H1 (cell line): ENCODE measurements around the gene ZBTB7B. TPM values are rescaled to one million over a fixed set of nuclear protein-coding genes. Genes with fewer than 3 reads are reported as not detected.

Experiments used
- CTCF ChIA-PET: fragments of 300-600 bp; sonication (Branson Sonifier 250); formaldehyde crosslinking; loops from one replicate; lab custom pipeline; 2021; ENCODE audit not compliant: partially characterized antibody; lab: Charles Lee
- POLR2A ChIA-PET: fragments of 300-600 bp; sonication (Branson Sonifier 250); formaldehyde crosslinking; loops from one replicate; lab custom pipeline; 2021; ENCODE audit warnings: inconsistent platforms; ENCODE audit not compliant: partially characterized antibody; lab: Charles Lee
- DNase-seq, 2 experiments: peaks; one replicate each; pipeline versions ENCODE4 v3.0.0 to v3.0.0-alpha.2; 2010 to 2022; ENCODE audit warnings: low spot score in 2 of 2, low read depth in 1 of 2, mixed read lengths in 1 of 2
- FAIRE-seq: peaks from 2 replicates; lab custom pipeline; 2011; peaks lifted over from hg19 to GRCh38; lab: Jason Lieb, UNC
- H2AFZ ChIP-seq: 2 replicates; pipeline ENCODE4 v1.8.1; 2012; ENCODE audit warnings: low read length, inconsistent platforms
- H2AK5ac ChIP-seq: 2 replicates; pipeline ENCODE4 v1.6.1; 2013; ENCODE audit warnings: low read depth, low read length
- H2BK120ac ChIP-seq: replicated peaks from 2 replicates; pipeline ENCODE3; 2013; ENCODE audit warnings: low read depth, low read length, inconsistent platforms
- H2BK12ac ChIP-seq: 2 replicates; pipeline ENCODE4 v1.6.1; 2013; ENCODE audit warnings: low read depth, low read length
- H2BK15ac ChIP-seq: 2 replicates; pipeline ENCODE4 v1.6.1; 2013; ENCODE audit warnings: low read length
- H2BK20ac ChIP-seq: 2 replicates; pipeline ENCODE4 v1.6.1; 2013; ENCODE audit warnings: low read length
- H2BK5ac ChIP-seq: 2 replicates; pipeline ENCODE4 v1.6.1; 2013; ENCODE audit warnings: low read depth, low read length
- H3K14ac ChIP-seq: 2 replicates; pipeline ENCODE4 v1.6.1; 2013; ENCODE audit warnings: inconsistent platforms; ENCODE audit not compliant: insufficient read length
- H3K18ac ChIP-seq: 2 replicates; pipeline ENCODE4 v1.6.1; 2013; ENCODE audit warnings: low read length; ENCODE audit errors: extremely low read depth
- H3K23ac ChIP-seq: 2 replicates; pipeline ENCODE4 v1.6.1; 2013; ENCODE audit warnings: inconsistent platforms; ENCODE audit not compliant: insufficient read length
- H3K23me2 ChIP-seq: 2 replicates; pipeline ENCODE4 v1.6.1; 2013; ENCODE audit warnings: low read depth, low read length
- H3K27ac ChIP-seq: 2 replicates; pipeline ENCODE4 v1.6.1; 2011; ENCODE audit warnings: low read depth, low read length, inconsistent platforms
- H3K27me3 ChIP-seq, 4 experiments: replicated peaks in 1 of 4; 1 replicate in 1 of 4; 2 replicates in 3 of 4; pipeline versions ENCODE4 v1.6.1 to v1.8.1; 2011 to 2013; ENCODE audit warnings: low read length in 3 of 4, mild to moderate bottlenecking in 3 of 4, inconsistent platforms in 2 of 4, mixed read lengths in 2 of 4, moderate library complexity in 1 of 4; ENCODE audit not compliant: control insufficient read depth in 3 of 4, insufficient read depth in 3 of 4; ENCODE audit errors: extremely low read depth in 1 of 4
- H3K36me3 ChIP-seq, 4 experiments: 2 replicates each; pipeline versions ENCODE4 v1.6.1 to v1.8.1; 2011 to 2013; ENCODE audit warnings: mild to moderate bottlenecking in 4 of 4, low read length in 3 of 4, moderate library complexity in 2 of 4, control low read depth in 1 of 4, inconsistent platforms in 1 of 4; ENCODE audit not compliant: insufficient read depth in 4 of 4, control insufficient read depth in 2 of 4
- H3K4ac ChIP-seq: replicated peaks from 2 replicates; pipeline ENCODE3; 2013; ENCODE audit warnings: low read length, low read depth, mixed read lengths, inconsistent platforms; ENCODE audit not compliant: insufficient read length
- H3K4me1 ChIP-seq, 4 experiments: replicated peaks in 1 of 4; 1 replicate in 1 of 4; 2 replicates in 3 of 4; pipeline versions ENCODE4 v1.6.1 to v1.8.1; 2011 to 2013; ENCODE audit warnings: low read length in 3 of 4, inconsistent platforms in 2 of 4, mixed read lengths in 1 of 4; ENCODE audit not compliant: insufficient read depth in 4 of 4, control insufficient read depth in 3 of 4
- H3K4me2 ChIP-seq, 2 experiments: 2 replicates each; pipeline versions ENCODE4 v1.6.1 to v1.8.1; 2011 to 2013; ENCODE audit warnings: low read depth in 2 of 2, low read length in 2 of 2, control low read depth in 1 of 2, inconsistent platforms in 1 of 2, mild to moderate bottlenecking in 1 of 2; ENCODE audit not compliant: insufficient read depth in 1 of 2
- H3K4me3 ChIP-seq, 4 experiments: fragments of 200-600, 300-600 bp in 1 of 4; sonication (generic), shearing (Covaris generic), sonication (Bioruptor Twin) in 1 of 4; 2 replicates each; pipeline versions ENCODE4 v1.5.1 to v1.8.1; 2011 to 2016; ENCODE audit warnings: low read length in 4 of 4, low read depth in 3 of 4, control low read depth in 2 of 4, inconsistent platforms in 2 of 4, mild to moderate bottlenecking in 2 of 4, mixed read lengths in 1 of 4, moderate library complexity in 1 of 4; ENCODE audit not compliant: insufficient read depth in 2 of 4; ENCODE audit errors: extremely low read depth in 1 of 4
- H3K56ac ChIP-seq: replicated peaks from 2 replicates; pipeline ENCODE3; 2013; ENCODE audit warnings: low read depth, mild to moderate bottlenecking, mixed read lengths, low read length, inconsistent platforms; ENCODE audit not compliant: insufficient read length
- H3K79me1 ChIP-seq: 2 replicates; pipeline ENCODE4 v1.6.1; 2013; ENCODE audit warnings: low read depth, low read length, control low read depth
- H3K79me2 ChIP-seq, 2 experiments: 2 replicates each; pipeline versions ENCODE4 v1.6.1 to v1.8.1; 2012 to 2013; ENCODE audit warnings: low read length in 2 of 2, mild to moderate bottlenecking in 2 of 2, inconsistent platforms in 1 of 2; ENCODE audit not compliant: insufficient read depth in 2 of 2, control insufficient read depth in 1 of 2
- H3K9ac ChIP-seq, 4 experiments: replicated peaks in 1 of 4; 1 replicate in 1 of 4; 2 replicates in 3 of 4; pipeline versions ENCODE4 v1.6.1 to v1.8.1; 2011 to 2013; ENCODE audit warnings: low read depth in 3 of 4, low read length in 3 of 4, control low read depth in 2 of 4, mild to moderate bottlenecking in 2 of 4, moderate library complexity in 2 of 4, inconsistent platforms in 1 of 4; ENCODE audit errors: extremely low read depth in 1 of 4
- H3K9me3 ChIP-seq, 2 experiments: 2 replicates each; pipeline versions ENCODE4 v1.6.1 to v1.8.1; 2012 to 2013; ENCODE audit warnings: mild to moderate bottlenecking in 2 of 2, moderate library complexity in 2 of 2, control low read depth in 1 of 2, inconsistent platforms in 1 of 2, low read depth in 1 of 2, low read length in 1 of 2, mixed read lengths in 1 of 2; ENCODE audit not compliant: insufficient read depth in 2 of 2
- H4K20me1 ChIP-seq, 2 experiments: replicated peaks in 1 of 2; 2 replicates each; pipeline versions ENCODE3 to v1.8.1; 2011 to 2013; ENCODE audit warnings: inconsistent platforms in 2 of 2, low read length in 2 of 2, mild to moderate bottlenecking in 1 of 2; ENCODE audit not compliant: insufficient read depth in 2 of 2, control insufficient read depth in 1 of 2
- H4K5ac ChIP-seq: 2 replicates; pipeline ENCODE4 v1.6.1; 2013; ENCODE audit warnings: low read length, low read depth, mixed read lengths, inconsistent platforms; ENCODE audit not compliant: insufficient read length
- H4K8ac ChIP-seq: 2 replicates; pipeline ENCODE4 v1.8.0; 2013; ENCODE audit warnings: mild to moderate bottlenecking, moderate library complexity, low read length, inconsistent platforms; ENCODE audit not compliant: insufficient read depth; ENCODE audit errors: extremely low read depth
- H4K91ac ChIP-seq: replicated peaks from 2 replicates; pipeline ENCODE3; 2013; ENCODE audit warnings: low read length, mixed read lengths, inconsistent platforms; ENCODE audit not compliant: insufficient read length
- BRCA1 ChIP-seq: IDR thresholded peaks from 2 replicates; pipeline ENCODE4 v1.6.1; 2012; ENCODE audit warnings: low read depth, low read length, improper control_type of control experiment
- CHD1 ChIP-seq: IDR thresholded peaks from 2 replicates; pipeline ENCODE4 v1.6.1; 2012; ENCODE audit warnings: low read depth, low read length, improper control_type of control experiment
- CHD2 ChIP-seq: IDR thresholded peaks from 2 replicates; pipeline ENCODE4 v1.6.1; 2012; ENCODE audit warnings: low read length, improper control_type of control experiment
- KDM1A ChIP-seq: fragments of 200-600, 300-600 bp; sonication (generic); IDR thresholded peaks from 2 replicates; pipeline ENCODE4 v1.7.1; 2016; ENCODE audit warnings: mild to moderate bottlenecking, low read length, borderline replicate concordance
- RBBP5 ChIP-seq: IDR thresholded peaks from 2 replicates; pipeline ENCODE4 v1.7.1; 2012; ENCODE audit warnings: low read depth, mild to moderate bottlenecking, inconsistent platforms, low read length, moderate library complexity, borderline replicate concordance
- RFX5 ChIP-seq: IDR thresholded peaks from 2 replicates; pipeline ENCODE4 v1.6.1; 2011; ENCODE audit warnings: low read depth, low read length, improper control_type of control experiment, borderline replicate concordance
- SP4 ChIP-seq: IDR thresholded peaks from 2 replicates; pipeline ENCODE4 v1.6.1; 2012; ENCODE audit warnings: low read length, inconsistent platforms
- SUZ12 ChIP-seq: fragments of 200-600 bp; sonication (generic); IDR thresholded peaks from 2 replicates; pipeline ENCODE4 v1.6.1; 2012; ENCODE audit warnings: mild to moderate bottlenecking, inconsistent platforms, low read length, moderate library complexity, mixed read lengths
- TEAD4 ChIP-seq: IDR thresholded peaks from 2 replicates; pipeline ENCODE4 v1.6.1; 2012; ENCODE audit warnings: low read depth, low read length, inconsistent platforms, mixed read lengths
- WGBS, 2 experiments: shearing (Covaris generic) in 1 of 2; methylation state at CpG; one replicate each; pipeline versions ENCODE4 v1.1.6 to v1.1.7; 2013 to 2015; ENCODE audit warnings: low lambda C conversion rate in 2 of 2, mixed read lengths in 2 of 2, inconsistent platforms in 1 of 2, low coverage in 1 of 2, missing lambda C conversion rate in 1 of 2; ENCODE audit not compliant: insufficient replicate concordance in 2 of 2, insufficient coverage in 1 of 2, insufficient read length in 1 of 2; ENCODE audit errors: extremely low coverage in 1 of 2, missing lambda C conversion rate in 1 of 2; 5-methylcytosine and 5-hydroxymethylcytosine counted together
- polyA plus RNA-seq, 7 experiments: library from polyadenylated mRNA; depleted of rRNA in 3 of 7; stranded (reverse) in 5 of 7; unstranded in 2 of 7; fragments of >200 nt in 5 of 7; fragments of 200-250 nt in 2 of 7; gene quantifications; 1 replicate in 5 of 7; 2 replicates in 1 of 7; 4 replicates in 1 of 7; pipeline versions ENCODE4 v1.2.1 to v1.2.3, GENCODE V29; 2011 to 2013; ENCODE audit warnings: missing spikeins in 2 of 7, mixed read lengths in 2 of 7
- total RNA-seq: library from RNA; stranded (reverse); fragmentation: NEBNext Ultra II Directional; extraction: Animal tissue kit (Norgen Biotek cat#: 25700); gene quantifications from 2 replicates; pipeline ENCODE4 v1.2.1, GENCODE V29; 2021
- TF ChIP-seq, protein P1 (sequence below), 3 experiments: IDR thresholded peaks; 1 replicate in 2 of 3; 2 replicates in 1 of 3; pipeline versions ENCODE4 v1.5.1 to v1.6.1; 2011; ENCODE audit warnings: low read length in 3 of 3, mild to moderate bottlenecking in 3 of 3, inconsistent platforms in 2 of 3, low read depth in 1 of 3, moderate library complexity in 1 of 3; ENCODE audit not compliant: insufficient read depth in 1 of 3; ENCODE audit errors: control extremely low read depth in 1 of 3

The ZBTB7B gene
- total and polyA plus RNA-seq, 2 of the 8 experiments (the other 6 are each of a cell fraction or from before 2014, with no cell fraction given), result 24.5 to 36.9 TPM

DNA sequence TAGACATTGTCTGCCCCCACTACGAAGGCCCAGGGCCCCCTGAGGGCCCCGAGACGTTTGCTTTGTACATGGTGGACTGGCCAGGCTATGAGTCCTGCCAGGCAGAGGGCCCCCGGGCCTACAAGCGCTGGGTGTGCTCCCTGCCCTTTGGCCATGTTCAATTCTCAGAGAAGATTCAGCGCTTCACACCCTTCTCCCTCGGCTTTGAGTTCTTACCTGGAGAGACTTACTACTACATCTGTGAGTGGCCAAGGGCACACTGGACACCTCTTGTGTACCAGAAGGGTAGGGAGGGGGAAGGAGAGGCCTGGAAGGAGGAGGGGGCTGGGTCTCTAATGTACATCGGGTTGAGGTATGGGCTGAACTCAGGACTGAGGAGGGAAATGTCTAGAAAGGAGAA is 64.2 kb downstream of the ZBTB7B start:
- Histone ChIP-seq H2BK15ac (no peak overlapping the region), H2BK20ac (no peak overlapping the region), H3K9me3 (no peaks in the 10 kb centered on the region), H3K4me2 (no peak overlapping the region), H3K4me3 (no peak overlapping the region), H4K20me1 (peaks cover 10 to 20% of the 10 kb centered on the region in 2 experiments), H3K79me1 (no peaks in the 10 kb centered on the region), H3K4me1 (peaks cover 0 to 34% (median 18%) of the 10 kb centered on the region in 4 experiments; a peak in 6 of 7 replicates), H3K27ac (no peak overlapping the region), H3K23ac (no peak overlapping the region), H4K8ac (no peak overlapping the region), H3K9ac (no peak overlapping the region), H3K56ac (no peak overlapping the region), H4K5ac (no peak overlapping the region), H3K14ac (no peak overlapping the region), H2BK5ac (no peak overlapping the region), H3K4ac (no peak overlapping the region), H2AFZ (no peak overlapping the region), H3K36me3 (peaks cover 0 to 12% (median 4%) of the 10 kb centered on the region in 4 experiments; a peak in 5 of 8 replicates), H3K79me2 (peaks cover 0 to 15% of the 10 kb centered on the region in 2 experiments; a peak in 2 of 4 replicates), H2AK5ac (no peak overlapping the region), H2BK120ac (no peak overlapping the region), H2BK12ac (no peak overlapping the region), H3K27me3 (peaks cover 0 to 7% (median 4%) of the 10 kb centered on the region in 4 experiments; a peak in 3 of 7 replicates), H3K23me2 (peaks cover 26% of the 10 kb centered on the region), H3K18ac (no peak overlapping the region), H4K91ac (no peak overlapping the region)
- CTCF ChIA-PET, result interaction anchor here (1.0 to 33.9 kb wide), 6 partner anchors 2 to 106 kb away, joined by 3 to 907 read pairs (median 88); partner anchors contain the start of genes ADAM15, EFNA3, EFNA4 and KRTCAP2
- FAIRE-seq (no peak), DNase-seq (no peak)
- TF ChIP-seq BRCA1 (no peak), KDM1A (no peak), TEAD4 (no peak), CHD2 (no peak), RFX5 (no peak), CHD1 (no peak), SUZ12 (no peak), SP4 (no peak), RBBP5 (no peak)
- TF ChIP-seq, protein P1, sequence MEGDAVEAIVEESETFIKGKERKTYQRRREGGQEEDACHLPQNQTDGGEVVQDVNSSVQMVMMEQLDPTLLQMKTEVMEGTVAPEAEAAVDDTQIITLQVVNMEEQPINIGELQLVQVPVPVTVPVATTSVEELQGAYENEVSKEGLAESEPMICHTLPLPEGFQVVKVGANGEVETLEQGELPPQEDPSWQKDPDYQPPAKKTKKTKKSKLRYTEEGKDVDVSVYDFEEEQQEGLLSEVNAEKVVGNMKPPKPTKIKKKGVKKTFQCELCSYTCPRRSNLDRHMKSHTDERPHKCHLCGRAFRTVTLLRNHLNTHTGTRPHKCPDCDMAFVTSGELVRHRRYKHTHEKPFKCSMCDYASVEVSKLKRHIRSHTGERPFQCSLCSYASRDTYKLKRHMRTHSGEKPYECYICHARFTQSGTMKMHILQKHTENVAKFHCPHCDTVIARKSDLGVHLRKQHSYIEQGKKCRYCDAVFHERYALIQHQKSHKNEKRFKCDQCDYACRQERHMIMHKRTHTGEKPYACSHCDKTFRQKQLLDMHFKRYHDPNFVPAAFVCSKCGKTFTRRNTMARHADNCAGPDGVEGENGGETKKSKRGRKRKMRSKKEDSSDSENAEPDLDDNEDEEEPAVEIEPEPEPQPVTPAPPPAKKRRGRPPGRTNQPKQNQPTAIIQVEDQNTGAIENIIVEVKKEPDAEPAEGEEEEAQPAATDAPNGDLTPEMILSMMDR (IDR thresholded peaks at IDR 0.05; ENCODE audit: control extremely low read depth in 1 of 3, insufficient read depth in 1 of 3, low read depth in 1 of 3, low read length in 3 of 3), result no peak
- POLR2A ChIA-PET, result interaction anchor here (1.6 to 1.7 kb wide), 2 partner anchors 9 to 48 kb away, joined by 3 to 5 read pairs; no protein-coding TSS in a partner anchor
- WGBS, 2 experiments, result 87% methylated on average over 8 of the region's 8 CpGs; no CpG with 5 or more reads in 1 of the 2 experiments
